ENCODE measurements around the gene CALHM5. TPM values are rescaled to one million over a fixed set of nuclear protein-coding genes. Genes with fewer than 3 reads are reported as not detected.

CALHM5 gene
- total RNA-seq, 1 donor from 2014 or later = 1.9 TPM

DNA sequence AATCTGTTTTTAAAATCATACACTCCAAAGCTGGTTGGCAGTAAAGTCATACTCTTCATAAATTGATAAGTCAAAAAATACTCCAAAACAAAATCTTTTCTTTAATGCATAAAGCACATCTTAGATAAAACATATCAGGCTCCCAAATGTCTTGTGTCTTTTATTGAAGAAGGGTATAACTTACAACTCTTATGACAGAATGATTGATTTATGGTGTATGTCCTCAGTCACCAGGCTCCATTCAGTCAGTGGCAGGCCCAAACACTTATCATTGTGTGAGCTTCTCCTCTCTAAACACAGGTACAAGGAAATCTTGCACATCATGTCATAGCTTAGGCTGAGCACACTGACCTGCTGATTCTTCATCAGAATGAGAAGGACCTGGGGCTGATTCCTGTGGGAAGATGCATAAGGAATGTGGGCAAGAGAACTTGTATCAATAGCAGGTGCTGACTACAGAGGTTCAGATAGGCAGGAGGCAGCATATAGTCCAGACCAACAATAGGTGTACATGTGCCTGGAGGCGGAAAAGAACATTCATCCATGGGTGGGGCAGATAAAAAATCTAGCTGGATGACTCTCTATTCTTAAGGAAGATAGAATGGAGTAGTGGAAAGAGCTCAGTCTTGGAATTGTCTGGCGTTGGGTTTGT is 1.9 kb downstream of the CALHM5 start:
- Histone ChIP-seq H3K27ac (peak overlapping the region; percentile 86), H3K4me1 (no peaks in the 10 kb centered on the region), H3K36me3 (no peaks in the 10 kb centered on the region), H3K27me3 (no peaks in the 10 kb centered on the region), H3K9me3 (no peaks in the 10 kb centered on the region), H3K4me3 (peak overlapping the region; percentile 43)
- intact Hi-C loops (cut with DNase I) = no loop called here
- ATAC-seq (no peak), DNase-seq (no peak)
- TF ChIP-seq, protein P1, sequence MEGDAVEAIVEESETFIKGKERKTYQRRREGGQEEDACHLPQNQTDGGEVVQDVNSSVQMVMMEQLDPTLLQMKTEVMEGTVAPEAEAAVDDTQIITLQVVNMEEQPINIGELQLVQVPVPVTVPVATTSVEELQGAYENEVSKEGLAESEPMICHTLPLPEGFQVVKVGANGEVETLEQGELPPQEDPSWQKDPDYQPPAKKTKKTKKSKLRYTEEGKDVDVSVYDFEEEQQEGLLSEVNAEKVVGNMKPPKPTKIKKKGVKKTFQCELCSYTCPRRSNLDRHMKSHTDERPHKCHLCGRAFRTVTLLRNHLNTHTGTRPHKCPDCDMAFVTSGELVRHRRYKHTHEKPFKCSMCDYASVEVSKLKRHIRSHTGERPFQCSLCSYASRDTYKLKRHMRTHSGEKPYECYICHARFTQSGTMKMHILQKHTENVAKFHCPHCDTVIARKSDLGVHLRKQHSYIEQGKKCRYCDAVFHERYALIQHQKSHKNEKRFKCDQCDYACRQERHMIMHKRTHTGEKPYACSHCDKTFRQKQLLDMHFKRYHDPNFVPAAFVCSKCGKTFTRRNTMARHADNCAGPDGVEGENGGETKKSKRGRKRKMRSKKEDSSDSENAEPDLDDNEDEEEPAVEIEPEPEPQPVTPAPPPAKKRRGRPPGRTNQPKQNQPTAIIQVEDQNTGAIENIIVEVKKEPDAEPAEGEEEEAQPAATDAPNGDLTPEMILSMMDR (IDR thresholded peaks at IDR 0.05) = no peak

DNA sequence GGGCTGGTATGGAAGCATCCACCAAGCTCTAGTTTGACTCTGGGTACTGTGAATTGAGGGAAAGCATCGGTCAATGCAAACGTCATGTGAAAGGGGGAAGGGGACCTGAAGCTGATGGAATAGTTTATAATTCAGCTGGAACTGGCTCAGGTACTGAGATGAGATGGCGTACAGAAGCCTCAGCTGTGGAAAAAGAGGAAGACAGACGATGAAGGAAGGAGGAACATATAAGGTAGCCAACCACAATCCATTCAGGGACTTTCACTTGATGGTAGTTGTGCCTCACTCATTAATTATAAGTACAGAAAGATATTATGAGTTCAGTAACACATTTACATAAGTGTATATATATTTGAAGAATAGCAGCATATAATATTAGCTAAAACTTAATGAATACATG is 2.7 kb downstream of the CALHM5 start:
- H3K36me3 ChIP-seq = no peaks in the 10 kb centered on the region
- H3K27ac ChIP-seq = no peak overlapping the region
- no peaks in the 10 kb centered on the region for H3K9me3 ChIP-seq
- H3K4me1 ChIP-seq = no peaks in the 10 kb centered on the region
- no peak overlapping the region for H3K4me3 ChIP-seq
- intact Hi-C loops (cut with DNase I) = no loop called here
- no peaks in the 10 kb centered on the region for H3K27me3 ChIP-seq
- DNase-seq = no peak
- TF ChIP-seq, protein P1 (IDR thresholded peaks at IDR 0.05) = no peak
- peak; percentile 24 for ATAC-seq

DNA sequence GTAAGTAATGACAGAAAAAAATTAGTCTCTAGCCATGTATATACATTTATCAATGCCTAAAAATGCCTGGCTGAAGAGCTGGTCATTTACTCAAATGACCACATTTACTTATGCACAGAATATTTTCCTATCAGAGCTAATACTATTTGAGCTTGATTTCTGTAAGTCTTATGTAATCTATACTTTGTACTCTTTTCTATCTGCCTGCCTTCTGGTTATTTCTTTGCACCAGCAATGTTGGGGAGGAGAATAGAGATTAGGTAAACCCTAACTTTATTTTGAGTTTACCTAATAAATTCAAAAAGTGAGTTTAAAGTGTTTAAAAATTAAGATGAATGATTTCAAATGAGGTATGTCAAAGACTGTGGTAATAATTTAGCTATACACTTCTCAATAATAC is 3.7 kb downstream of the CALHM5 start:
- Histone ChIP-seq H3K27me3 (no peaks in the 10 kb centered on the region), H3K36me3 (no peaks in the 10 kb centered on the region), H3K4me3 (no peak overlapping the region), H3K27ac (no peak overlapping the region), H3K9me3 (no peaks in the 10 kb centered on the region), H3K4me1 (no peaks in the 10 kb centered on the region)
- DNase-seq (no peak), ATAC-seq (no peak)
- TF ChIP-seq, protein P1 (IDR thresholded peaks at IDR 0.05) = no peak
- intact Hi-C loops (cut with DNase I) = no loop called here

DNA sequence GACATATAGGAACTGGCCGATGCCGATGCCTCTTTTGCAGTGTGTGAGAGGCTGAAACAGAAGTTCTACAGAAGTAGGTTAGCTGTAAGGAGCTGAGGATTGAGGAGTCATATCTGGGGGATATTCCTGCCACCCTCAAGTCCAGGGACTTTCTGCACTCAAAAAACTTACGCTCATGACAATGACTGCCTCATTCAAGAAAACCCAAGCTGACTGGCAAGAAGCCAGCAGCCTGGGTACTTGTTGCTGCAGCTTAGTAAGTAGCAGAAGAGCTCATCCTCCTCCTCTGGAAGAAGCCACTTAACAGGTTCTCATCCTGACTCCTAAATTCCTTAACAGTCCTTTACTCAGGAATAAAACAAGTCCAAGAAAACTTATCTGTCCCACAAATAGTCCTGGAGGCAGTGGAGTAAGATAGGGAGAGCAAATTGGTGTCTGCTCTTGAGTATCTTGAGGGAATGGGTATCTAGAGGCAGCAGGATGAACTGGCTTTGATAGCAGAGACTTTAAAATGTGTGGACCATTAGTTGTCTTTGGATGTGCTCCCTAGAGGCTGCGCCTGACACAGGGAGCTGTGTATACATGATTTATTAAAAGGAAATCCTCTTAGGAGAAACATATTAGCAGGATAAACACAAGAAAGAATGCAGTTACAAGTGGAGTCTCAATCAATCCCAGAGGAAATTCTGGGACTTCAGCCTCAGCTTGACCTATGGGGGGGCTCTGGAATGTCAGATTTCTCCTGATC is 7.4 kb downstream of the CALHM5 start:
- no peak overlapping the region for H3K27ac ChIP-seq
- no peak for DNase-seq
- H3K36me3 ChIP-seq = no peaks in the 10 kb centered on the region
- TF ChIP-seq, protein P1 (IDR thresholded peaks at IDR 0.05) = no peak
- no peak overlapping the region for H3K4me3 ChIP-seq
- no peaks in the 10 kb centered on the region for H3K27me3 ChIP-seq
- no peak for ATAC-seq
- no peaks in the 10 kb centered on the region for H3K4me1 ChIP-seq
- intact Hi-C loops (cut with DNase I) = no loop called here
- H3K9me3 ChIP-seq = no peaks in the 10 kb centered on the region

DNA sequence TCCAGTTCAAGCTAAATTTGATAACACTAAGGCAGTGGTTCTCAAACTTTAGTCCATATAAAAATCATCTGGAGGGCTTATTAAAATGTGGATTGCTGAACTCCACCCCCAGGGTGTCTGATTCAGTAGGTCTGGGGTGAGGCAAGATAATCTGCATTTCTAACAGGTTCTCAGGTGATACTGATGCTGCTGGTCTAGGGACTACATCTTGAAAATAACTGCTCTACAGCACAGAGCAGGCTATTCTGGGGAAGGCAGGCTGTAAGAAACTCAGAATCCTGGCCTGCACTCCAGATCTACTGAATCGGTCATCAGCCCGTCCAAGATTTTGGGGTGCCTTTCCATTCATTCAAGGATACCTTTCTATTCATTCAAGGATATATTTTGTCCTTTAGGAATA is 11.5 kb downstream of the CALHM5 start:
- TF ChIP-seq, protein P1 (IDR thresholded peaks at IDR 0.05) = no peak
- H3K9me3 ChIP-seq = no peaks in the 10 kb centered on the region
- no peak overlapping the region for H3K4me3 ChIP-seq
- DNase-seq (no peak), ATAC-seq (no peak)
- no peak overlapping the region for H3K27ac ChIP-seq
- no peaks in the 10 kb centered on the region for H3K4me1 ChIP-seq
- intact Hi-C loops (cut with DNase I) = no loop called here
- no peaks in the 10 kb centered on the region for H3K36me3 ChIP-seq
- no peaks in the 10 kb centered on the region for H3K27me3 ChIP-seq

All from upper lobe of right lung (tissue), 1 donor.